IMR-90 (cell line): ENCODE results near the gene LIN9. TPM values are rescaled to one million over a fixed set of nuclear protein-coding genes. Genes with fewer than 3 reads are reported as not detected.

Experiments used
- ATAC-seq: fragments of 200-7000 bp; cut with Tn5 transposase; 2 replicates; pipeline ENCODE4 v1.9.1; 2020; ENCODE audit warnings: low read depth, mild to moderate bottlenecking, moderate library complexity
- BruUV-seq: library from RNA; stranded (reverse); fragments of 400-500 nt; replicated peaks from 2 replicates; lab custom pipeline; 2021; lab: Mats Ljungman, UMichigan
- CTCF ChIA-PET: fragments of 300-600 bp; formaldehyde crosslinking; extraction: SDS; loops from one replicate; lab custom pipeline; 2021; ENCODE audit warnings: antibody characterized with exemption; lab: Yijun Ruan, JAX
- POLR2A ChIA-PET: fragments of 300-600 bp; sonication (Branson Sonifier 250); formaldehyde crosslinking; loops from one replicate; lab custom pipeline; 2022; ENCODE audit warnings: antibody characterized with exemption; ENCODE audit not compliant: unreplicated experiment; lab: Charles Lee
- DNase-seq: peaks from one replicate; pipeline ENCODE4 v3.0.0; 2013
- H2AFZ ChIP-seq: replicated peaks from 2 replicates; pipeline ENCODE3; 2013; ENCODE audit warnings: low read length, mild to moderate bottlenecking; ENCODE audit not compliant: poor library complexity
- H2AK5ac ChIP-seq: 2 replicates; pipeline ENCODE4 v1.6.1; 2013; ENCODE audit warnings: low read depth, low read length, inconsistent platforms
- H2AK9ac ChIP-seq: replicated peaks from 2 replicates; pipeline ENCODE3; 2013; ENCODE audit warnings: mild to moderate bottlenecking, low read depth, low read length, moderate library complexity; ENCODE audit not compliant: poor library complexity
- H2BK120ac ChIP-seq: 2 replicates; pipeline ENCODE4 v1.6.1; 2013; ENCODE audit warnings: low read depth, low read length, inconsistent platforms
- H2BK15ac ChIP-seq: 3 replicates; pipeline ENCODE4 v1.6.1; 2013; ENCODE audit warnings: low read depth, low read length, inconsistent platforms
- H2BK20ac ChIP-seq: 2 replicates; pipeline ENCODE4 v1.6.1; 2013; ENCODE audit warnings: low read depth, mild to moderate bottlenecking, inconsistent platforms, low read length, moderate library complexity
- H2BK5ac ChIP-seq: 2 replicates; pipeline ENCODE4 v1.6.1; 2013; ENCODE audit warnings: mild to moderate bottlenecking, low read depth, low read length, inconsistent platforms; ENCODE audit not compliant: poor library complexity, severe bottlenecking
- H3K14ac ChIP-seq: replicated peaks from 2 replicates; pipeline ENCODE4 v1.6.1; 2013; ENCODE audit warnings: low read depth, low read length, inconsistent platforms
- H3K18ac ChIP-seq: 2 replicates; pipeline ENCODE4 v1.6.1; 2013; ENCODE audit warnings: low read depth, low read length, control low read depth
- H3K23ac ChIP-seq: 2 replicates; pipeline ENCODE4 v1.6.1; 2013; ENCODE audit warnings: low read depth, low read length, inconsistent platforms
- H3K27ac ChIP-seq: 2 replicates; pipeline ENCODE4 v1.5.1; 2013; ENCODE audit warnings: mild to moderate bottlenecking, control low read depth, low read length; ENCODE audit not compliant: insufficient read depth
- H3K27me3 ChIP-seq: 2 replicates; pipeline ENCODE4 v1.6.1; 2013; ENCODE audit warnings: low read length; ENCODE audit not compliant: control insufficient read depth, insufficient read depth
- H3K36me3 ChIP-seq: 2 replicates; pipeline ENCODE4 v1.6.1; 2013; ENCODE audit warnings: low read length, mixed read lengths; ENCODE audit not compliant: control insufficient read depth, insufficient read depth
- H3K4ac ChIP-seq: 2 replicates; pipeline ENCODE4 v1.6.1; 2013; ENCODE audit warnings: low read depth, low read length, inconsistent platforms
- H3K4me1 ChIP-seq: 2 replicates; pipeline ENCODE4 v1.6.1; 2013; ENCODE audit warnings: low read length, mixed read lengths; ENCODE audit not compliant: control insufficient read depth, insufficient read depth
- H3K4me2 ChIP-seq: 2 replicates; pipeline ENCODE4 v1.6.1; 2013; ENCODE audit warnings: low read depth, mild to moderate bottlenecking, control low read depth, low read length, moderate library complexity
- H3K4me3 ChIP-seq: 2 replicates; pipeline ENCODE4 v1.5.1; 2013; ENCODE audit warnings: low read depth, mild to moderate bottlenecking, control low read depth, low read length, moderate library complexity; ENCODE audit not compliant: insufficient read depth
- H3K56ac ChIP-seq: 2 replicates; pipeline ENCODE4 v1.6.1; 2013; ENCODE audit warnings: low read length, inconsistent platforms; ENCODE audit not compliant: insufficient read depth; ENCODE audit errors: extremely low read depth
- H3K79me1 ChIP-seq, 2 experiments: 2 replicates each; pipeline ENCODE4 v1.6.1; 2013; ENCODE audit warnings: low read length in 2 of 2, inconsistent platforms in 1 of 2, low read depth in 1 of 2
- H3K9ac ChIP-seq: 2 replicates; pipeline ENCODE4 v1.6.1; 2013; ENCODE audit warnings: low read depth, low read length, control low read depth
- H3K9me1 ChIP-seq: 2 replicates; pipeline ENCODE4 v1.6.1; 2013; ENCODE audit warnings: low read length, inconsistent platforms; ENCODE audit not compliant: insufficient read depth
- H3K9me3 ChIP-seq: 2 replicates; pipeline ENCODE4 v1.6.1; 2013; ENCODE audit warnings: low read length; ENCODE audit not compliant: control insufficient read depth, insufficient read depth
- H4K20me1 ChIP-seq: 2 replicates; pipeline ENCODE4 v1.6.1; 2013; ENCODE audit warnings: low read length, inconsistent platforms; ENCODE audit not compliant: insufficient read depth
- H4K5ac ChIP-seq: 2 replicates; pipeline ENCODE4 v1.6.1; 2013; ENCODE audit warnings: mild to moderate bottlenecking, low read depth, low read length, control low read depth
- H4K8ac ChIP-seq, 2 experiments: 2 replicates each; pipeline ENCODE4 v1.6.1; 2013; ENCODE audit warnings: low read depth in 2 of 2, low read length in 2 of 2, control low read depth in 1 of 2, inconsistent platforms in 1 of 2
- H4K91ac ChIP-seq: 2 replicates; pipeline ENCODE4 v1.6.1; 2013; ENCODE audit warnings: low read depth, low read length, inconsistent platforms; ENCODE audit not compliant: insufficient read depth
- BHLHE40 ChIP-seq: fragments of 150-350 bp; IDR thresholded peaks from 2 replicates; pipeline ENCODE4 v1.6.1; 2016; ENCODE audit warnings: mild to moderate bottlenecking, low read depth, low read length
- CEBPB ChIP-seq: IDR thresholded peaks from 2 replicates; pipeline ENCODE4 v1.6.1; 2012; ENCODE audit warnings: low read depth, low read length, improper control_type of control experiment
- FOS ChIP-seq: fragments of 150-350 bp; IDR thresholded peaks from 2 replicates; pipeline ENCODE4 v1.6.1; 2016; ENCODE audit warnings: low read depth, low read length
- MAZ ChIP-seq: IDR thresholded peaks from 2 replicates; pipeline ENCODE4 v1.6.1; 2012; ENCODE audit warnings: low read depth, mild to moderate bottlenecking, low read length, improper control_type of control experiment, moderate library complexity, borderline replicate concordance
- MXI1 ChIP-seq: IDR thresholded peaks from 2 replicates; pipeline ENCODE4 v1.6.1; 2012; ENCODE audit warnings: low read depth, mild to moderate bottlenecking, low read length, moderate library complexity, borderline replicate concordance
- NFE2L2 ChIP-seq: fragments of 150-350 bp; IDR thresholded peaks from 2 replicates; pipeline ENCODE4 v1.6.1; 2016; ENCODE audit warnings: low read depth, mild to moderate bottlenecking, low read length
- RAD21 ChIP-seq: IDR thresholded peaks from 2 replicates; pipeline ENCODE4 v1.6.1; 2012; ENCODE audit warnings: low read length, improper control_type of control experiment
- RCOR1 ChIP-seq: IDR thresholded peaks from 2 replicates; pipeline ENCODE4 v1.6.1; 2012; ENCODE audit warnings: mild to moderate bottlenecking, low read length, improper control_type of control experiment; ENCODE audit not compliant: insufficient replicate concordance
- RFX5 ChIP-seq: IDR thresholded peaks from 2 replicates; pipeline ENCODE4 v1.8.0; 2012; ENCODE audit warnings: low read depth, mild to moderate bottlenecking, low read length, moderate library complexity
- SMC3 ChIP-seq: fragments of 150-350 bp; IDR thresholded peaks from 2 replicates; pipeline ENCODE4 v1.6.1; 2016; ENCODE audit warnings: low read depth, mild to moderate bottlenecking, antibody characterized with exemption, low read length, moderate library complexity
- WGBS, 2 experiments: methylation state at CpG; one replicate each; pipeline versions ENCODE4 v1.1.5 to v1.1.7; 2013; ENCODE audit warnings: missing lambda C conversion rate in 2 of 2; ENCODE audit not compliant: insufficient read length in 1 of 2; ENCODE audit errors: extremely low coverage in 2 of 2; 5-methylcytosine and 5-hydroxymethylcytosine counted together
- dilution Hi-C: fragments of 300-500 bp; cut with HindIII; formaldehyde crosslinking; loops from one replicate; pipeline ENCODE4 v1.14.3; 2018; ENCODE audit warnings: low sequenced_read_pairs; ENCODE audit not compliant: unreplicated experiment
- in situ Hi-C: fragments of 300-500 bp; cut with MboI; formaldehyde crosslinking; loops from 3 replicates; pipeline ENCODE4 v1.14.3; 2019; ENCODE audit warnings: low sequenced_read_pairs, inconsistent platforms, mixed read lengths
- intact Hi-C: fragments of 100-400 bp; cut with micrococcal nuclease; formaldehyde crosslinking; loops from 2 replicates; pipeline ENCODE4 v1.10.0; 2022
- polyA plus RNA-seq, 3 experiments: library from polyadenylated mRNA; depleted of rRNA; stranded (reverse); fragments of >200 nt; gene quantifications; 2 replicates each; pipeline ENCODE4 v1.2.3, GENCODE V29; 2012; ENCODE audit warnings: low replicate concordance in 1 of 3
- total RNA-seq: library from RNA; depleted of rRNA; stranded (reverse); fragments of >200 nt; gene quantifications from 2 replicates; pipeline ENCODE4 v1.2.3, GENCODE V29; 2012
- TF ChIP-seq, protein P1 (sequence below): conservative IDR thresholded peaks from 2 replicates; pipeline ENCODE4 v1.5.1; 2012; ENCODE audit warnings: mild to moderate bottlenecking, low read depth, low read length, improper control_type of control experiment
- TF ChIP-seq, protein P2 (sequence below): fragments of 150-350 bp; IDR thresholded peaks from 2 replicates; pipeline ENCODE4 v1.6.1; 2016; ENCODE audit warnings: low read depth, mild to moderate bottlenecking, low read length, moderate library complexity, borderline replicate concordance
- TF ChIP-seq, protein P3 (sequence below): fragments of 150-350 bp; IDR thresholded peaks from 2 replicates; pipeline ENCODE4 v1.6.1; 2017; ENCODE audit warnings: mild to moderate bottlenecking, antibody characterized with exemption, low read length, low read depth

Gene LIN9
- total and polyA plus RNA-seq, 2 of the 4 experiments (the other 2 are of a cell fraction): 2.3 to 3.9 TPM

DNA sequence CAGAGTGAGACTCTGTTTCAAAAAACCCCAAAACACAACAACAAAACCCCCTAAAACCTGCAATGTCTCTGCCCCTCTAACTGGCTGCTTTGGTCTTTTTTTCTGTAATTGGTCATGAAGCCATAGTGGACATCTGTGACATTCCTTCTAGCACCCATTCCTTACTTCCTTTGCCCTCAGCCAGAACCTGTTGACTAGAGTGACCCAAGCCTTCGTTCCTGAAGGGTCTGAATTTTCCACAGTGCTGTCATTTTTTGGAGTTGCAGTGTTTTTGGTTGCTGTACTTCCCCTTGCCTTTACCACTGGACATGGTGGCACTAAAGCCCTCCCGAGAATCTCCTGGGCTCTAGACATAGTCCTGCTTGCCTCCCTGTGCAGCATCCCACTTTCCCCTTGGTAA lies 48.5 kb upstream of the LIN9 start:
- ChIA-PET CTCF (no interaction called here), POLR2A (no interaction called here)
- H4K5ac ChIP-seq: no peak overlapping the region
- TF ChIP-seq, protein P1, sequence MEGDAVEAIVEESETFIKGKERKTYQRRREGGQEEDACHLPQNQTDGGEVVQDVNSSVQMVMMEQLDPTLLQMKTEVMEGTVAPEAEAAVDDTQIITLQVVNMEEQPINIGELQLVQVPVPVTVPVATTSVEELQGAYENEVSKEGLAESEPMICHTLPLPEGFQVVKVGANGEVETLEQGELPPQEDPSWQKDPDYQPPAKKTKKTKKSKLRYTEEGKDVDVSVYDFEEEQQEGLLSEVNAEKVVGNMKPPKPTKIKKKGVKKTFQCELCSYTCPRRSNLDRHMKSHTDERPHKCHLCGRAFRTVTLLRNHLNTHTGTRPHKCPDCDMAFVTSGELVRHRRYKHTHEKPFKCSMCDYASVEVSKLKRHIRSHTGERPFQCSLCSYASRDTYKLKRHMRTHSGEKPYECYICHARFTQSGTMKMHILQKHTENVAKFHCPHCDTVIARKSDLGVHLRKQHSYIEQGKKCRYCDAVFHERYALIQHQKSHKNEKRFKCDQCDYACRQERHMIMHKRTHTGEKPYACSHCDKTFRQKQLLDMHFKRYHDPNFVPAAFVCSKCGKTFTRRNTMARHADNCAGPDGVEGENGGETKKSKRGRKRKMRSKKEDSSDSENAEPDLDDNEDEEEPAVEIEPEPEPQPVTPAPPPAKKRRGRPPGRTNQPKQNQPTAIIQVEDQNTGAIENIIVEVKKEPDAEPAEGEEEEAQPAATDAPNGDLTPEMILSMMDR: no peak
- no peak for TF ChIP-seq RAD21
- no peak for TF ChIP-seq RFX5
- no peak for TF ChIP-seq NFE2L2
- TF ChIP-seq FOS: no peak
- TF ChIP-seq BHLHE40: no peak
- TF ChIP-seq, protein P2, sequence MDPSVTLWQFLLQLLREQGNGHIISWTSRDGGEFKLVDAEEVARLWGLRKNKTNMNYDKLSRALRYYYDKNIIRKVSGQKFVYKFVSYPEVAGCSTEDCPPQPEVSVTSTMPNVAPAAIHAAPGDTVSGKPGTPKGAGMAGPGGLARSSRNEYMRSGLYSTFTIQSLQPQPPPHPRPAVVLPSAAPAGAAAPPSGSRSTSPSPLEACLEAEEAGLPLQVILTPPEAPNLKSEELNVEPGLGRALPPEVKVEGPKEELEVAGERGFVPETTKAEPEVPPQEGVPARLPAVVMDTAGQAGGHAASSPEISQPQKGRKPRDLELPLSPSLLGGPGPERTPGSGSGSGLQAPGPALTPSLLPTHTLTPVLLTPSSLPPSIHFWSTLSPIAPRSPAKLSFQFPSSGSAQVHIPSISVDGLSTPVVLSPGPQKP: no peak
- TF ChIP-seq, protein P3, sequence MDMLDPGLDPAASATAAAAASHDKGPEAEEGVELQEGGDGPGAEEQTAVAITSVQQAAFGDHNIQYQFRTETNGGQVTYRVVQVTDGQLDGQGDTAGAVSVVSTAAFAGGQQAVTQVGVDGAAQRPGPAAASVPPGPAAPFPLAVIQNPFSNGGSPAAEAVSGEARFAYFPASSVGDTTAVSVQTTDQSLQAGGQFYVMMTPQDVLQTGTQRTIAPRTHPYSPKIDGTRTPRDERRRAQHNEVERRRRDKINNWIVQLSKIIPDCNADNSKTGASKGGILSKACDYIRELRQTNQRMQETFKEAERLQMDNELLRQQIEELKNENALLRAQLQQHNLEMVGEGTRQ: no peak
- TF ChIP-seq SMC3: no peak
- no peak for TF ChIP-seq RCOR1
- TF ChIP-seq MAZ: no peak
- TF ChIP-seq MXI1: no peak
- no peak for TF ChIP-seq CEBPB
- H2BK20ac ChIP-seq: no peak overlapping the region
- ATAC-seq (no peak), DNase-seq (no peak)
- H2AK5ac ChIP-seq: no peak overlapping the region
- peaks cover 17% of the 10 kb centered on the region for H3K36me3 ChIP-seq
- no peak overlapping the region for H3K4me2 ChIP-seq
- H2BK120ac ChIP-seq: no peak overlapping the region
- H4K20me1 ChIP-seq: no peaks in the 10 kb centered on the region
- no peaks in the 10 kb centered on the region for H3K9me3 ChIP-seq
- H3K9me1 ChIP-seq: peaks cover 9% of the 10 kb centered on the region
- H4K8ac ChIP-seq: no peak overlapping the region
- H3K14ac ChIP-seq: no peak overlapping the region
- no peaks in the 10 kb centered on the region for H3K4me1 ChIP-seq
- no peak overlapping the region for H2BK15ac ChIP-seq
- dilution Hi-C loops (no loop called here), in situ Hi-C loops (no loop called here), intact Hi-C loops (no loop called here)
- H3K23ac ChIP-seq: no peak overlapping the region
- H2AK9ac ChIP-seq: no peak overlapping the region
- no peak overlapping the region for H4K91ac ChIP-seq
- no peaks in the 10 kb centered on the region for H3K27me3 ChIP-seq
- no peak overlapping the region for H3K4me3 ChIP-seq
- H3K79me1 ChIP-seq: no peaks in the 10 kb centered on the region
- H3K18ac ChIP-seq: no peak overlapping the region
- no TSS peak for BruUV-seq
- no peak overlapping the region for H3K56ac ChIP-seq
- H3K4ac ChIP-seq: no peak overlapping the region
- H2AFZ ChIP-seq: no peak overlapping the region
- WGBS, 2 experiments: no CpG with 5 or more reads among the region's 2 CpGs
- H2BK5ac ChIP-seq: no peak overlapping the region
- no peak overlapping the region for H3K27ac ChIP-seq
- no peak overlapping the region for H3K9ac ChIP-seq
